GM21526 (cell line): ENCODE data around the gene IFNL3.

ENCODE experiments used
- ATAC-seq: cut with Tn5 transposase; IDR thresholded peaks from one replicate; pipeline ENCODE4 v1.9.1; 2021; ENCODE audit warnings: moderate library complexity; ENCODE audit not compliant: unreplicated experiment, low FRiP score

The IFNL3 gene

DNA sequence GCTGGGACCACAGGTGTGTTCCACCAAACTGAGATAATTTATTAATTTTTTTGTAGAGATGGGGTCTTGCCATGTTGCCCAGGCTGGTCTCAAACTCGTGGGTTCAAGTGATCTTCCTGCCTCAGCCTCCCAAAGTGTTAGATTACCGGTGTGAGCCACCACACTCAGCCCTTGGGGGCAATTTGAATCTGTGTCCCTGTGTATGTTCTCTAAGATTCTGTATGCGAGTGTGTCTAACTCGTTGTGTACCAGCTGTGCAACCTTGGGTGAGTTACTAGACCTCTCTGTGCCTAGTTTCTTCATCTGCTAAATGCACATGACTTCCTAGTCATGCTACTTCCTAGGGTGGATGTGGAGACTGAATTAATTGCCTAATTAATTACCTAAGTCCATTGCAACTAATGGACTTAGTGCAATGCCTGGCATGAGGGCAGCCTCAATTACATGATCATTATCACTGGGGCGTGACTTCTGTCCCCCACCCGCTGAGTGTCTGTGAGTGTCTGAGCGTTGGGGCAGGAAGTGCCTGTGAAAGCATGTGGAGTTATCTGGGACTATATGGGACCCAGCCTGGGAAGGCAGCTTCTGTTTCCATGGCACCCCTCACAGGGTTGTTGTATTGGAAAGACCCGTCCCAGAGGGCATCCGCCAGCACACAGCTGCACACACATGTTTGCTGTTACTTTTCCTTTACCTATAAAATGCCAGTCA lies 49.8 kb downstream of the IFNL3 start:
- no peak for ATAC-seq

DNA sequence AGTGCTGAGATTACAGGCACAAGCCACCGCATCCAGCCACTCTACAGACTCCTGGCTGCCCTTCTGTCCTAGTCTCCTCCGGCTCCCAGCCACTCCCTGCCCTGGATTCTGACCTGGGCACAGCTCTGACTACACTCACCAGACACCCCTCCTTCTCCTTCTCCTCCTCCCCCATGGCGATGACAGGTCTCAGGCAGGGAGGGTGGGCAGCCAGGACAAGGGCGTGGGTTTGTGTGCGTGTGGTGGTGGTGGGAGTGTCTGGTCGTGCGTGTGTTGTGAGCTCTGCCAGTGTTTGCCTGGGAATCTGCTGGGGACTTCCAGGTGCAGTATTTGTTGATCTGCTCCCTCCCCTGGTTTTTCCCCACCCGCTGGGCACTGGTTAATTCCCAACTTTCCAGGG lies 51.0 kb downstream of the IFNL3 start:
- no peak for ATAC-seq
